HG02852 (cell line): ENCODE data around the gene CITED2.

ENCODE experiments used
- ATAC-seq: cut with Tn5 transposase; IDR thresholded peaks from one replicate; pipeline ENCODE4 v1.9.1; 2021; ENCODE audit warnings: mild to moderate bottlenecking, moderate library complexity; ENCODE audit not compliant: unreplicated experiment

CITED2 gene

DNA sequence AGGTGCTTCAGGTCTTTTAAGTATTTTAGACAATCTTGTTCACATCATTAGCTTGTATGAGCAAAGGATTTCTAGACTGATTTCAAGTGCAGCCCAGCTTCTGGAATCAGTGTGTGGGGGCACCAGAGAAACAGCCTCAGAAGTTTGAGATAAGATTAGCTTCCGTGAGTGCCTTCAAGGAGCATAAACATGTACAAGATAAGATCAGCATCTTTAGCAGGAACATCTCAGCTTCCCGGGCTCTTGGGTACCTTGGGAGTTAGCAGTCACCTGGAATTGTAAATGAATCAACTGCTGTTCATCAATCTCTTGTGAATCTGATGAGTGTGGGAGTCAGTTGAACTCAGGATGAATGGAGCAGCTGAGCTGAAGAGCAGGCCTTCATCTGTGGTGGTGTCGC is 12.0 kb upstream of the CITED2 start:
- ATAC-seq, result no peak

GRCh38 chr6:139381216-139381865 is 6.9 kb upstream of the CITED2 start:
- no peak for ATAC-seq

- no peak for ATAC-seq
Measured at GRCh38 chr6:139380611-139381010, 6.2 kb upstream of the CITED2 start.

DNA sequence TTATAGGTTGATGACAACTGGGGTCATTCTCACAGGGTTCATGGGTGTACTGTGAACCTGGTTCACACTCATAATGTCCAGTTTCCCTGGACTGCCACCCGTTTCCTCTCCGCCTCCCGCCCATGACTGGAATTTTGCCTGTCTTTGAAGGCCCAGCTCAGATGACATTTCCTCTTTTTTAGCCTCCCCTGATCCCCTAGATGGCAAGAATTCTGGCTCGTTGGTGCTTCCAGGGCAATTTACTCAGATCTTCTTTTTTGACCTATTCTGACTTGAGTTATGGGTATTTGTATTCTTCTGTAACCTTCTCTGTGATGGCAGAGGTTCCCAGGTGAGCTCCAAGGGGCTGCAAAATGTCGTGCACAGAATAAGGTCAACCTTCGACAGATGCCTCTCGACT is 5.7 kb upstream of the CITED2 start:
- no peak for ATAC-seq

- ATAC-seq, result no peak
Measured at GRCh38 chr6:139378882-139379341, 4.5 kb upstream of the CITED2 start.

DNA sequence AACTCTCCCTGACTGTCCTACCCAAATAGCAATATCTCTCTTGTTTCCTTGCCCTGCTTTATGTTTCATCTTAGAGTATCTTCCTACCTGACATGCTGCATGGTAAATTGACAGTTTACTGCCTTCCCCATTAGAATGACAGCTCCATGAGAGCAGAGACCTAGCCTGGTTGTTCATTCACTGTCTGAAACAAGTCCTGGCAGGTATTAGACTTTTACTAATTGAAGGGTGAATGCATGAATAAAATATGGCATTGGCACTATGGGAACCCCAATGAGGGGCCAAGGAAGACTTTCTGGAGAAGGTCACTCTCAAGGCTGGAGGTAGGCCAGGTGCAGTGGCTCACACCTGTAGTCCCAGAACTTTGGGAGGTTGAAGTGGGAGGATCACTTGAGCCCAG is 3.8 kb upstream of the CITED2 start:
- ATAC-seq, result no peak

DNA sequence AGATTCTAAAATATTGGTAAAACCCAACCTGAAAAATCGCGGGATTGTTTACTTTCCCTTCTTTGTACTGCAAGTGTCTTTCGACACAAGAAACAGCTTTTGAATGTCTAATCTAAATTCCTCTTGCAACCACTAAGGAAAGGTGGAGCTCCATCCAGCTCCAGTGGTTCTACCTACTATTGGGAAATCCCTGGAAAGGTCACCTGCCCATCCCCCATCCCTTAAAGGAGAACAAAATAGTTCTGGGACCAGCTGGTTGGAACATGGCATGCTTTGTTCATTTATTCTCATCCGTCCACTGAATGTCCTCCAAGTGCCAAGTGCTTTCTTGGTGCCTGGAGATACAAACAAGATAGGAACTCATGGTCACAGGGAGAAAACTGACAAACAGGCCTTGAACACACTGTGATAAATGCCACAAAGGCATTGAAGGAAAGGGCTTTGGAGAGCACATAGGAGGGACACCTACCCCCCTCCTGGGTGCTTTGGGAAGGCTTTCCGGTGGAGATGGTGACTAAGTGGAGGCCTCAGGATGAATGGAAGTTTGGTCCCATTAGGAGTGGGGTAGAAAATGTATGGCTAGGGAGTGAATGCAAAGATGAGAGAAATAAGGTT is 2.3 kb upstream of the CITED2 start:
- ATAC-seq, result no peak

DNA sequence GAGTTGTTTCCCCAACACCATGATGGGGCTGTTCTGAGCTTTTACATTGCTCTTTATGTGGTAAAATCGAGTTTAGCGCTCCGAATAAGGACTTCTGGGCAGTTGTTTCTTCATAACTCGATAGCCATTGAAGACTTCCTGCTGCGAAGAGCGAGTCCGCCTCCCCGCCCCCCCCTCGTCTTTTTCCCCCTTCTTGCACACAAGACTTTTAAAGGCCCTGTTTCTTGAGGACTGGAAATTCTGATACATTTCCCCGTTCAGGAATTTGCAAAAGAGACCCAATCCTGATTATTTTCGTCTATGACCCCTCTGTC is 1.5 kb upstream of the CITED2 start:
- no peak for ATAC-seq

- peak; percentile 56 for ATAC-seq
Measured at GRCh38 chr6:139375226-139376016, 973 bp upstream of the CITED2 start.

DNA sequence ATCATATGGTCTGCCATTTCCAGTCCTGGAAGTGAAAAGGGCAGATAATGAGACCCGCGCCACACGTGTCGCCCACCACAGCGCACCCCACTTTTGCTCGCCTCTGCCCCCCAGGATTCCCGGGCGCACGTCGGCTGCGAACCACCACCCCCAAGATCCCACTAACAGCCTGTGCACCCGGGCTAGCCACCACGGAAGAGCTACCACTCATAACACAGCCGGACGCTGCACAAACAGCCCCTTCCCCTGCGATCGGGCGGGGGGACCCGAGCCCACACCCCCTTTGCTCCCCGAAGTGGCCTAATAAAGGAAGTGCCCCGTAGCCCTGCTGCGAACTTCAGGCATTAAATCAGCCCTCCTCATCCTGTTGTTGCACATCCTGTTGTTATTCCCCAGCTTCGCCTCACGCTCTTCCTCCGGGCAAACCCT is 506 bp downstream of the CITED2 start:
- ATAC-seq, result peak; percentile 9

DNA sequence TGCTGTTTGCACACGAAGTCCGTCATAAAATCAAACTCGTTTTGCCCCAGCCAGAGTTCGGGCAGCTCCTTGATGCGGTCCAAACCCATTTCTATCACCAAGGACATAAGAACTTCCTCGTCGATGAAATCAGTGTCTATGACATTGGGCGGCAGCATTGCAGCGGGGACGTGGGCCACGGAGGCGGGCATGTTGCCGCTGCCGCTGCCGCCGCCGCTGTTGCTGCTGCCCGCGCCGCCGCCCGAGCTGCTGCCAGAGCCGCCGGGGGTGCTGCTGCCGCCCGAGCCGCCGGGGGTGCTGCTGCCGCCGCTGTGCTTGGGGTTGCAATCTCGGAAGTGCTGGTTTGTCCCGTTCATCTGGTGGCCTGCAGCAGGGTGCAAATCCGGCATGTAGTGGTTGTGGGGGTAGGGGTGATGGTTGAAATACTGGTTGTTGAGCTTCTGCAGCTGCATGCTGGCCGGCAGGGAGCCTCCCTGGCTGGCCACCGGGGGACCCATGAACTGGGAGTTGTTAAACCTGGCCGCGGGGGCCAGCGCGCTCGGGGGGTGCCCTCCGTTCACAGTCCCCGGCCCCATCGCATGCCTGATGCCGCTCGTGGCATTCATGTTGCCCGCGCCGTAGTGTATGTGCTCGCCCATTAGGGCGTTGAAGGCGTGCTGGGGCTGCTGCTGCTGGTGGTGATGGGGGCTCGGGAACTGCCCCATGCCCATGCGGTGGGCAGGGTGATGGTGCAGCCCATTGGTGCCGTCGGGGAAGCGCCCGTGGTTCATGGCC is 1.1 kb downstream of the CITED2 start:
- peak; percentile 25 for ATAC-seq

DNA sequence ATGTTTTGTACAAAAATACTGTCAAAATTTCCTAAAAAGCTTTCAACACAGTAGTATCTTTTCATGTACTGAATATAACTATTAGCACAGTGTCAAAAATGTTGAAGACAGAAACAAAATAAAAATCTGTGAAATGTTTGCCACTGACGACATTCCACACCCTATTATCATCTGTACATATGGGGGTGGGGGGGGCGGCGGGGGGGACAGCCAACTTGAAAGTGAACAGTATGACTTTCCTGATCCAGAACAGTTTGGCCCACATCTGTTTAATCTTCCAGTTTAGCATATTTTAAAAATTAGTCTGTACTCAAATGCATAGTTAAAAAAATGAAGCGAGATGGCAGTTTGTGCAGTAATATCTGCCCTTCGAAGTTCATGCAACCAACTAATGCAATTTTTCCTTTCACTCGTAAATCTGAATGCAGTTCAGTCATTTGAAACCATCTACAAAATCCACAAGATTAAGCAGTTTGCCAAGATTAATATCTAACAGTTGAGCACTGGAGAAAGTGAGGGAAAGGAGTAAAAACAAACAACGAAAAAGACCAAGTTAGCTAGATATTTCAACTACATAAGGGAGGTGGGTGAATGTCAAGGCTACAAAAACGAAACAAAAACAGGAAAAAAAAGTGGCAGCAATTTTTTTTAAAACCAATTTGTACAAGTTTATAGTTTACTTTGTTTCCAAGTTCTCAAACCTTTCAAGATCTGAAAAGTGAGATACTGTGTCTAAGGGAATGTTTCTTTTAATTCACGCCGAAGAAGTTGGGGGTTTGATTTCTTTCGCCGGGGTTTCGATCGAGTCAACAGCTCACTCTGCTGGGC is 1.9 kb downstream of the CITED2 start:
- ATAC-seq, result no peak

- no peak for ATAC-seq
Measured at GRCh38 chr6:139371421-139372203, 2.8 kb downstream of the CITED2 start.

- no peak for ATAC-seq
Measured at GRCh38 chr6:139370999-139371345, 3.5 kb downstream of the CITED2 start.

DNA sequence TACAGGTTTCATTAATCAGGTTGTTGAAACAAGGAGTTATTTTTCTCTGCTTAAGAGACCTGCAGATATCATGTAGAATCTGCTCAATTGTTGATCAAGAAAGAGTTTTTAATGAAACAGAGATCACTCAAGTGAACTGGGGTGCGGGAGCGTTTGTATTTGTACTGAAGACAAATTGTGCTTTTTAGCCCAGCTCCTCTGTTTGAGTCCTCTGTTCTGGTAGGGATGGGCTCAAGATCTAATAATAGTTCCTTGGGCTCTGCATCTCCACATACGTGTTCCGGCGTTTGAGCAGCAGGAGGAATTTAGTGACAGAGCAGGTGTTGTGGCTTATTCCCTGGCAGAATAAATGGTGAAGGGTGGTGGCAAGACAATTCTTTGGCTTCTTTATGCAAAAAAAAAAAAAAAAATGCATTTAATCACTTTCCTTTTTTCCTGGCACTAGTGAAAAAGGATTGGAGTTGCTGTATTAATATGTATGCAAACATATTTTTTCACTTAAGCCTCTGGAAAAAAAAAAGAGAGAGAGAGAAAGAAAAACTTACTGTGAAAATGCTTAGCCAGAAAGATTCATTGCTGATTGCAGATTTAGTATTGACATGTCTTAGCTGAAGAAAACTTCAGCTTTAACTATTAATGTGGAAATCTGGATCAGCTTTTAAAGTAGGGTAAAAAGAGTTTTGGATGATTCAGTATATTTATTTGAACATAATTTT is 4.0 kb downstream of the CITED2 start:
- no peak for ATAC-seq

- ATAC-seq, result no peak
Measured at GRCh38 chr6:139369568-139370282, 4.7 kb downstream of the CITED2 start.

DNA sequence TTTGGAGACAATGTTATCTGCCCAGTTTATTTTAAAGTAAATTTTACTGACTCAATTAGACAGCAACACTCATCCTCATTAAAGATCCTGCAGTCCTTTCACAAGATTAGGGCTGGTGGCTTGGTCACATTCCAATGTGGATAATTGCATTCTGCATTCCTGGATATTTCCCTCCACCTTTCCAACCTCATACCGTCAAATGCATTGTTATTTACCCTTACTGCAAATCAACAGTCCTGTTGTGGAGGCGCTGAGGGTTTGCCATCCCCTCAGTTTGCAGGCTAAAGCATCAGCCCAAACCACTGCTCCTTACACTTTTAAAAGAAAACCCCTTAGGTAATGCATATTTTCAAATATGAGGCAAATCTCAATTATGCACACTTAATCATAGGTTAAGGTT is 5.4 kb downstream of the CITED2 start:
- ATAC-seq, result no peak

DNA sequence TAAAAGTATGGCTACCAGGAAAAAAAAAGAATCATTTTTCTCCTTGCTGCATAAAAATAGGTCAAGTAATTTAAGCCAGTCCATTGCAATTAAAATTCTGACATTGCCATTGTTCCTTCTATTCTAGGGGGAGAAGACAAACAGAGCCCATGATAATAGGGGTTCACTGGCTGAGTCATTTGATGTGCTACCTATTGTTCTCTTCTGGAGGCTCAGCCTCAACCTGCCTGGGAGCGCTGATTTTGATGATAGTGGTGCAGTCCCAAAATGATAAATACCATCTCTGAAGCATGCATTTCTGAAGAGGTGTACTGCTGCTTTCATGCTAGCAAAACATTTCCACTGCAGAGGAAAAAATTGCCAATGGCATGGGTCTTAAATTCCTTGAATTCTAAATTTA is 5.8 kb downstream of the CITED2 start:
- no peak for ATAC-seq
